HL-60 (cell line): ENCODE results near the gene ATP6V0D1.

Experiments
- CTCF ChIP-seq: IDR thresholded peaks from one replicate; pipeline ENCODE4 v1.5.1; 2011; ENCODE audit warnings: low read length, control low read depth, inconsistent platforms; ENCODE audit not compliant: insufficient read depth
- POLR2AphosphoS5 ChIP-seq: IDR thresholded peaks from 2 replicates; pipeline ENCODE4 v1.6.1; 2012; ENCODE audit warnings: low read depth
- SPI1 ChIP-seq: IDR thresholded peaks from 2 replicates; pipeline ENCODE4 v1.6.1; 2012; ENCODE audit warnings: low read depth, mild to moderate bottlenecking, borderline replicate concordance

DNA sequence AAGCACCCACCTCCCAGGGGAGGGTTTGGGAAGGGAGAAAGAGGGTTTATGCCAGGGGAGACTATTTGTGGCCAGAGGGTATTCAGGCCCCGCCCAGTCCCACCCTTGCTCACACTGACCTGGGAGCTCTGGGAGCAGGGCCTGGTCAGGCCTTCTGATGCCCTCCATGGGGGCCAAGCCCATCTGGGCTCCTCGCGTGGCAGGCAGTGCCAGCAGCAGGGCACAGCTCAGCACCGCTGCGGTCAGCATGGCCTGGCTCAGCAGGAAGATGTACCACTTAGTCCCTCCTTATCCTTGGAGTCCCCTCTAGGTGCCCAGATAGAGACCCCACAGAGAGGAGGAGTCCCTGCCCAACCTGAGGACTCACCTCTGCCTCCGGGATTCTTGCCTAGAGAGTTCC lies 2.2 kb upstream of the ATP6V0D1 start, which contains the start of gene AGRP:
- TF ChIP-seq CTCF (no peak), POLR2AphosphoS5 (no peak), SPI1 (no peak)
